Suppressor macrophage treated with lipopolysaccharide for 1 hour (primary cell): Measurements from ENCODE around the gene LGALS9C.
"Not testable (repeated sequence)": the region's sequence is repeated elsewhere in the genome, so short reads cannot be mapped to it uniquely, and the experiment has no call there.

Source experiments
- DNase-seq, 3 donors: peaks; one replicate each; pipeline ENCODE4 v3.0.0-alpha.2; 2020 to 2022

LGALS9C gene

GRCh38 chr17:18542234-18542633 lies 65.6 kb downstream of the LGALS9C start:
- not testable (repeated sequence) for DNase-seq

DNA sequence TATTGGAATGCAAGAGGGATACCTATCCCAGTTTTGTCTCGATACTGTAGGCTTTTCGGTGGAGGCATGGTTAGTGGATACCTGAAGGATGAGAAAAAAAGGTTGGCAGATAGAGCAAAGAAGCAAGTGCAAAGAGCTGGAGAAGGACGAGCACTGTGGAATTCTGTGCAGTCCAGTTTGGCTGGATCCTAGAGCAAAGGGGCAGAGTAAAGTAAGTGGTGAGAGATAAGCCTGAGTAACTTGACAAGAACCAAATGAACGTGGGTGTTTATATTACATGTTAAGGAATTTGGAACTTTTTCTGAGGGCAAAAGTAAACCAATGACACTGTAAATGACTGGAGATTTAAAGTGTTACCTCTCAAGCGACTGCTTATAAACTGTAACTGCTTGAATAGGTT lies 66.3 kb downstream of the LGALS9C start:
- not testable (repeated sequence) for DNase-seq
